Epidermal melanocyte (primary cell): ENCODE measurements around the gene AGPAT1.
"Not testable (repeated sequence)": the region's sequence is repeated elsewhere in the genome, so short reads cannot be mapped to it uniquely, and the experiment has no call there.

ENCODE experiments used
- DNase-seq: peaks from one replicate; pipeline ENCODE4 v3.0.0; 2011; ENCODE audit warnings: low spot score; ENCODE audit not compliant: insufficient read length

AGPAT1 gene, protein sequence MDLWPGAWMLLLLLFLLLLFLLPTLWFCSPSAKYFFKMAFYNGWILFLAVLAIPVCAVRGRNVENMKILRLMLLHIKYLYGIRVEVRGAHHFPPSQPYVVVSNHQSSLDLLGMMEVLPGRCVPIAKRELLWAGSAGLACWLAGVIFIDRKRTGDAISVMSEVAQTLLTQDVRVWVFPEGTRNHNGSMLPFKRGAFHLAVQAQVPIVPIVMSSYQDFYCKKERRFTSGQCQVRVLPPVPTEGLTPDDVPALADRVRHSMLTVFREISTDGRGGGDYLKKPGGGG

DNA sequence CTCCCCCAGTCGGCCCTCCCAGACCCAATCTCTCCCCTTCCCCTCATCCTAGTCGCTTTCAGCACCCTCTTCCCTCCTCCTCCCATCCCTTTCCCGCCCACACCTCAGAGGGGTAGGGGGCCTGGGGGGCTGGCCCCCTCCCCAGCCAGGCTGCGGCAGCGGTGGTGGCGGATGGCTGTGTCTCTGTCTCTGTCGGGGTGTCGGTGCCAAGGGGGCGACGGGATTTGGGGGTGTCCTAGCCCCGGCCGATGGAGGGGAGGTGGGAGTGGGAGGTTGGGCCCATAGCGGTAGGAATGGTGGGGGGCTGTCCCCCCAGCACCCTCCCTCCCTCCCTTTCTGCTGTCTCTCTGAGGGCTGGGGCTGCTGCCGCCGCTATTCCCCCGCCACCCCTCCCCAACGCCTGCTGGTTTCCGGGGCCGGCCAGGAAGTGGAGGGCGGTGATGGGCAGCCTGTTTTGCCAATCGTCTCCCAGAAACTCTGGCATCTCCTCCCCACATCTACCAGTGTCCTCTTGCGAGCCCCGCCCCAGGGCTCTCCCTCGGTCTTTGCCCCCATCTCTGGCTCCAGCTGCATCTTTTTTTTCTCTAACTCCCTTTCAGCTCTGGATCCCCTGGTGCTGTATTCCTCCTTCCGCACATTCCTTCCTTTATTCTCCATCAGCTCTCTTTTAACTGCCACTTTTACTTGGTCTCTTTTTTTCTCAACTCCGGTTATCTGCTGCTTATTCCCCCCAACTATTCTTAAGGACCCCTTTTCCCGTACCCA lies at the start of gene AGPAT1:
TSS of gene AGPAT1 (minus strand) at position 374 of the 765 bp plus-strand sequence. CDS start 4,588 bp downstream, outside the sequence.
- peak; percentile 98 for DNase-seq

DNA sequence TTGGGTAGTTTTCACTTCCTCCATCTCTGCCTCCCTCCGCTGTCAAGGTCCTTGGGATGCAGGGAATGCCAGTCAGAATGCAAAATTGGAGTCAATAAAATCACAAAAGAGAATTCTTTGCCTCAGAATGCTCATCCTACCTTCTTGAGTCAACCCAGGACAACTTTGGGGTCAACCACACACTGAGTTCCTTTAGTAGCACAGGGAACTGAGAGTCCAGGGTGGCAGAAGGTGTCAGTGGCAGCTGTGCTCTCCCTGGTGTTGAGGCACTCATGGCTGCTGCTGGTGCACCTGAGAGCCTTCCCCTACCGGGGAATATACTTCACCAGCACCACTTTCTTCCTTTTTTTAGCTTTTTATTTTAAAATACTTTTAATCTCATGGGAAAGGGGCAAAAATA lies 48.8 kb upstream of the AGPAT1 start:
- DNase-seq: no peak

DNA sequence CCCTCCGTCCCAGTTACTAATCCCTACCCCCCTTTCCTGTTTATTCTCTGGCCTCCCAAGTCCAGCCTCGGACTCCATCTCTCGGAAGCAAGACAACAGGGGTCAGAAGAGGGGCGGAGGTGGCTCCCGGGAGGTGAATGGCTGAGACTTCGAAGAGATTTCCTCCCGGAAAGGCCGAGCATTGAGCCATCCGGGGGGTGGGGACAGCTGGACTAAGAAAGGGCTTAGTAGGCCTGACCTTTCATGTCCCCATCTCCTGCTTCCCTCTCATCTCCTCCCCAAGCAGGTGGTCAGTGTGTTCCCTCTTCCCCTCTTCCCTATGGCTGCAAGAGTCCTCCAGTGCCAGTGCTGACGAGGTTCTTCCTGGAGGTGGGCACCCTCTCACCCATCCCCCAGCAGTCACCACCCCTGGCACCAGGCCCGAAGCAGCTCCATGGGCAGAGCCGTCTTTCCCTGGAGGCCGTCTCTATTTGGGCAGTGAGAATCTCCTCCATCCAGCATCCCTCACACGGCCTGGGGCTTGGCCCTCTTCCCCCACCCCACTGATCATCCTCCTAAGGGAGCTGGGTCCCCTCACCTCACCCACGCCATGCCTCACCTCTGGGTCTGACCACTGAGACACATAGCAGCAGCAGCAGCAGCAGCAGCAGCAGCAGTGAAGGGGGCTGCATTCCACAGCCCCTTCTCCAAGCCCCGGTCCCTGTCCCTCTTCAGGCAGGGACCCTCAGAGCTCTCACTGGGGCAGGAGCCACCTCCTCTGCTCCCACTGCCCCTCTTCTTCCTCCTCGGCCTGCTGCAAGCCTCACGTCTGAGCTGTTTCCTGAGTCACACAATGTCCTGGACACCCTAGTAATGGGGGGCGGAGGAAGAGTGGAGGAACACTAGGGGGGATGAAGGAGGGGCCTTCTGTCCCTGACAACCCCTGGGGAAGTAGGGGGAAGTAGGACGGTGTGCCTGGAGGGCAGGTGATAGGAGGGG lies 47.7 kb upstream of the AGPAT1 start, which contains the start of gene NOTCH4:
TSS of gene NOTCH4 (minus strand) at position 810 of the 978 bp plus-strand sequence. CDS start at position 671, 139 bp downstream.
- no peak for DNase-seq

DNA sequence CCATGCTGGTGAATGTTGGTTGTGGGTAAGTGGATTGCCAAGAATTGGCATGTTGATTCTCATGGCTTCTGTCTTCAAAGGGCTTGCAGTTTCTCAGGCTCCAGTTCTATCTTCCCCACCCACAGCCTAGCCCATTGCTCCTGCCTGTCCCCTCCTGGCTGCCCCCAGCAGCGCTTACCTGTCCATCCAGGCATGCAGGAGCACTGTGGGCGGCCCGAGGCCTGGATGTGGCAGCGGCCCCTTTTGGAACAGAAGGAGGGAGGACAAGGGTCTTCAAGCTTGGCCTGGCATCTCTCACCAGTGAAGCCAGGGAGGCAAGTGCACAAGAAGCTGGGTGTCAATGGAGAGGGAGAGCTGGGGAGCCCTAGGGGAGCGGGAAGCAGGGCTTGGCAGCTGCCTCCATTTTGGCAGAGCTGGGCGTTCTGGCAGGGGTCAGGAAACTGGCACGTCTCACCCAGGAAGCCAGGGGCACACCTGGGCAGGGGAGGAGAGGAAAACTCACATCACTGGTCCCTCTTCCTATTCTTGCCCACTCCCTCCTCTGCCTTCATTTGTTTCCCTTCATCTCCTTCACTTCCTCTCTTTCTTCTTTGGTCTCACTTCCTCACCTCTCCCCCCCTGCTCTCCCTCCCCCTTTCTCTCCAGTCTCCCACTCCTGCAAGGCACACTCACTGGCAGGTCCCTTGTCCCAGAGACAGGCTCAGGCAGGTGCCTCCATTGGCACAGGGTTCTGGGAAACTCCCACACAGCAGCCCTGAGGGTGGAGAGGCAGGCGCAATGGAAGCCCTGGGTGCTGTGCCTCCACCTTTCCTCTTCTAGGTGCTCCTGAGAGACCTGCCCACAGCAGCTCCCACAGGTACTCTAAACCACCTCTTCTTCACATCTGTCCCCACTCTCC lies 46.7 kb upstream of the AGPAT1 start:
- DNase-seq: no peak

DNA sequence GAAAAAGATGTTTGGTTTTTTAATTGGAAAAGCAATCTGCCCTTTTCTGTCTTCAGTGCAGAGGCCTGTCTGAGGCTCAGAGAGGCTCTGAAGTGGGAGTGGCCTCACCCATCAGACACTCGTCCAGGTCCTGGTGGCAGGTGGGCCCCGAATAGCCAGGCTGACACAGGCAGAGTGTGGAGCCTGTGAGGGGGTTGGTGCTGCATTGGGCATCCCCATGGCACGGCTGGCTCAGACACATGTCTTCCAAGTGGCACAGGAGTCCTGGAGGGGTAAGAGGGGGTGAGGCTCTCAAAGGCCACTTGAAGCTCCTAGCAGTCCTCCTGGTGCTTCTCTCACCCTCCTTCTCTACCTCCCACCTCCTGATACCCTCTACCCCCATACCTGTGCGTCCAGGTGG lies 44.1 kb upstream of the AGPAT1 start:
- no peak for DNase-seq

DNA sequence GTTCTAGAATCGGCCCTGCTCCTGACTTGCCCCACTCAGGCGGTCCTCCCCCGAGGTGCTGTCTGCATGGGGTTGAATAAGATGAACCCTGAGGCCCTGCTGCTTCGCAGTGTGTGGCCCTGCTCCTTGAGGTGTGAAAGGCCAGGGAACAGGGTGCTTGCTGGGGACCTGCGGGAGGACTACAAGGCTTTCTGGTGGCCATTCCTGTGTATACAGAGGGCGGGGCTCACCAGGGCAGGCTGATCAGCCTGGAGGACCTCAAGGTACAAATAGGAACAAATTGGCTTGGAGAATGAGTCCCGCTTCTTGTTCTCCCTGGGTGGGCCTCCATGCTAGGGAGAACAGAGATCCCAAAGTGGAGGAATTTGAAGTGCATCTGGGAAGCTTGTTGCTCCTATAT lies 42.3 kb upstream of the AGPAT1 start:
- no peak for DNase-seq

DNA sequence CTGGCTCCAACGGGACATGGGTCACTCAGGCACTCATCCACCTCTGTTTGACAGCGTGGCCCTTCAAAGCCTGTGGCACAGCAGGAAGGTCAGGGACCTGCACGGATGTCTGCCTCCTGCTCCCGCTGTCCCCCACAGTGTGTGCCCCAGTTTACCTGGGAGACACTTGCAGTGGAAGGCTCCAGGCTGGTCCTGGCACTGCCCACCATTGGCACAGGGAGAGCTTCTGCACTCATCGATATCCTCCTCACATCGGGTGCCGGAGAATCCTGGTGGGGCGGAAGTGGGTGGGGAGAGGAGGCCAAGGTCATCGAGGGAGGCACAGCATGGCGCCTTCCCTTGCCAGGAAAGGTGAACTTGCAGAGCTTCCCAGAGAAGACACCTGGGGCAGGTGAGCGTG lies 41.1 kb upstream of the AGPAT1 start:
- no peak for DNase-seq

DNA sequence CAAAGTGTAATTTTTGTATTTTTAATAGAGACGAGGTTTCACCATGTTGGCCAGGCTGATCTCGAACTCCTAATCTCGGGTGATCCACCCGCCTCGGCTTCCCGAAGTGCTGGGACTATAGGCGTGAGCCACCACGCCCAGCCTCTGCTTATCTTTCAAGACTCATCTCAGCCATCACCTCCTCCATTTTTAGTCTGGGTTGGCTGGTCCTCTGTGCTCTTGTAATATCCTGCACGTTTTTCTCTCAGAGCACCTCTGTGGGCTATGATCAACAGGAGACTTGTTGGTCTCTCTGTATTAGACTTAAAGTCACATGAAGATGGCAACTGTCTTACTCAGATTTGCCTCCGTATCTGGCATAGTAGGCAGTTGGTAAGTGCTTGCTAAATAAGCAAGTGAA lies 40.4 kb upstream of the AGPAT1 start:
- DNase-seq: no peak

DNA sequence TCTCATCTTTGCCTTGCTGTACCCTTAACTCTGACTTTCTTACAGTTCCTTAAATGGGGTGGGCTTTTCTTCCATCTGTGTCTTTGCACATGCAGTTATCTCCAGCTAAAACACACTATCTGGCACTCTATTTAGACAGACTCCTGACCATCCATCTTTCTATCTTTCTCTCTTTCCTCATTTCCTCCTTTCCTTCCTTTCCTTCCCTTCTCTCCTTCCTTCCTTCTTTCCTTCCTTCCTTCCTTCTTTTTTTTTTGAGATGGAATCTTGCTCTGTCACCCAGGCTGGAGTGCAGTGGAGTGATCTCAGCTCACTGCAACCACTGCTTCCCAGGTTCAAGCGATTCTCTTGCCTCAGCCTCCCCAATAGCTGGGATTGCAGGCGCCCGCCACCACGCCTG lies 39.7 kb upstream of the AGPAT1 start:
- DNase-seq: no peak

DNA sequence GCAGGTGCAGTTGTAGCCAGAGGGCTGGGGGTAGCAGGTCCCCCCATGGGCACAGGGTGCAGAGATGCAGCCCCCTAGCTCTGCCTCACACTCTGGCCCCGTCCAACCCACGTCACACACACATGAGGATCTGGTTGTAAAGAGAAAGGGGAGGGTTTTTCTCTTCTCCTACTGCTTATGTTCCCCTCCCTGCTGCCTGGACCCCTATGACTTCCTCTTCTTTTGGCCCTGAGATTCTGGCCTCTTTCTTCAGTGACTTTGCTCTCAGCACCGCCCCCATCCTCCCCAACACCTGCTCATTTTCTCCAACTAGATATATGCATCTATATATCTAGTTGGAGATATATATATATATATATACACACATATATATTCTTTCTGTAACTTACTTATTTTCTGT lies 38.2 kb upstream of the AGPAT1 start:
- DNase-seq: no peak

DNA sequence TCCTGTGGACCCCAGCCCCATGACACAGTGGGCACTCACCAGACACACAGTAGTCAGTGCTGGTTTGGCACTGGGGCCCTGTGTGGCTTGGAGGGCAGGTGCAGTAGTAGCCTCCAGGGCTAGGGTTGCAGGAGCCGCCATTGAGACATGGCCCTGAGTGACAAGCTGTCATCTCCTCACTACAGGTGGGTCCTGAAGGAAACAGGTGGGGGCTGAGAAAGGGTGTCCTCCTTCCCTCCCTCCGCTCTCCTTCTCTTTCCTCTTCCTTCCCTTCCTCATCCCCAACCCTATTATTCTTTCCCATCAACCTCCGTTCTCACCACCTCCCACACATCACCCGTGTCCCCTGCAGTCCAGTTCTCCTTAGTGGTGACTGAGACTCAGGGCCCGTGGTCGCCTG lies 37.8 kb upstream of the AGPAT1 start:
- DNase-seq: no peak

DNA sequence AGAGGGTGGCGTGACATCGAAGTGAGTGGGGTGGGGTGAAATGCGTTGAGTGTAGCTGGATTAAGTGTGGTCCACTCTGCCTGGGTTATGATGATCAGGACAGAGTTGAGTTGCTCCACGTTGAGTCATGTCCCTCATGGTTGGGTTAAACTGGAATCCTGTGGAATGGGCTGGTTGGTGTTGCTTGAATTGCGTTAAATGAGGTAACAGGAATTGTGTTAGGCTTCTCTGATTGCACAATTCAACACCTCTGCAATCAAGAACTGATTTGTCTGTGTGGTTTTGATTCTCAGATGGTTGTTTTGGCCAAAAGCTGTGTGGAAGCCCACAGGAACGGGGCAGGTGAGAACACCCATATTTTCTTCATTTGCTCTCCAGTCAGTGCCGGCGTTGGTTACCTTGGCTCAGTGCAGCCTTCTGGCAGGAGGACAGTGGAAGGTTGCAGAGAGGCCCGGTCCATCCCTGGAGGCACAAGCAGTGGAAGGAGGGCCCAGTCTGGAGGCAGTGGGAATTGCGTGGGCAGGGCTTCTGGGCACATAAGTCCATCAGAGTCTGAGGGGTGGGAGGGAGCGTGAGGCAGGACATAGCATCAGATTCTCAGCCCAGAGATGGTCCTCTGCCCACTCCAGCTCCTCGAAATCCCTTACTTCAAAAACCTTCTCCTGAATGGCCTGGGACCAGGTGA lies 36.3 kb upstream of the AGPAT1 start:
- no peak for DNase-seq

DNA sequence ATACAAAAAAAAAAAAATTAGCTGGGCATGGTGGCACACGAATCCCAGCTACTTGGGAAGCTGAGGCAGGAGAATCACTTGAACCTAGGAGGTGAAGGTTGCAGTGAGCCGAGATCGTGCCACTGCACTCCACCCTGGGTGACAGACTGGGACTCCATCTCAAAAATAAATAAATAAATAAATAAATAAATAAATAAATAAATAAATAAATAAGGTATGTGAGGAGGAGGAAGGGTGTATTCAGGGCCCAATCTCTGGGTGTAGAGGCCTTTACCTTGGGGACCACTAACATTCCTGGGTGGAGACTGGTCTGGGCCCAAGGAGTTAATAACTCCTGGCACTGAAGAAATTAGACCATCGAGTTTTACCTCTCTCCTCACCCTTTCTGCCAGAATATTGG lies 35.5 kb upstream of the AGPAT1 start:
- DNase-seq: not testable (repeated sequence)

DNA sequence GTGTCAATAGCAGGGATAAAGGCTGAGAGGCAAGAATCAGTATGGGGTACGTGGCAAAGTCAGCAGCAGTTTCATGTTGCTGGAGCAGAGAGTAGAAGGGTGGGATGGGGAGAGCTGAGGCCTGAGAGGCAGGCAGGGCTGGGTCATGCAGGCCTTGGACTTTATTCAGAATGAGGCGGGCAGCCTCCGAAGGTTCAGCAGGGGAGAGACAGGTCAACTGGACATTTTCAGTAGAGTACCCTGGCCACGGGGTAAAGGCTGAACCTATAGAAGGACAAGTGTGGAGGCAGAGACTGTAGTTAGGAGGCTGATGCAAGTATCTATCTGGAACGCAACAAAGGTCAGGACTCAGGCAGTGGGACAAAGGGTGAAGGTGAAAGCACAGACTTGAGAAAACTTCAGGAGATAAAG lies 34.3 kb upstream of the AGPAT1 start:
- DNase-seq: no peak

DNA sequence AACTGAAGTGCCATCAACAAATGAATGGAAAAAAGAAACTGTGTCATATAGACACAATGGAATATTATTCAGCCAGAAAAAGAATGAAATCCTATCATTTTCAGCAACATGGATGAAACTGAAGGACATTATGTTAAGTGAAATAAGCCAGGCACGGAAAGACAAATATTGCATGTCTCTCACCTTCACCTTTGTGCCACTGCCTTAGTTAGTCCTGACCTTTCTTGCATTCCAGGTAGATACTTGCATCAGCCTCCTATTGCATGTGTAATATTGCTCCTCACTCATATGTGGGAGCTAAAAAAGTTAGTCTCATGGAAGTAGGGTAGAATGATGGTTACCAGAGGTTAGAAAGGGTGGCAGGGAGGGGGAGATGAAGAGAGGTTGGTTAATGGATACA lies 33.1 kb upstream of the AGPAT1 start:
- DNase-seq: no peak

DNA sequence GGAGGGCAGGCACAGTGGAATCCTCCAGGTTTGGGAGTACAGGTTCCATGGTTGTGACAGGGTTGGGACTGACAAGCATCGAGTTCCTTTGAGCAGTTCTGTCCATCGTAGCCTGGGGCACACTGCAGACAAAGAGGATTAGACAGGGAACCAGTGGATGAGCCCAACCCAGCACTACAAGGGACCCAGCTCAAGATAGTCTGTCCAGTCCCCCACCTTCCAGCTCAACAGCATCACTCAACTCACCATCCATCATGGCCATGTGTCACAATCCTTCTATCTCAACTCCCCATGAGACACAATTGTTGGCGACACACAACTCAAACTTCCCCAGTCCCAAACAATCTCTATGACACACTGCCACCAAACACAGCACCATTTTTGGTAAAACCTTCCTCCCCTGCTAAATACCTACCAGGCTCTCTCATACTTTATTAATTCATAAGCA lies 28.4 kb upstream of the AGPAT1 start:
- no peak for DNase-seq

DNA sequence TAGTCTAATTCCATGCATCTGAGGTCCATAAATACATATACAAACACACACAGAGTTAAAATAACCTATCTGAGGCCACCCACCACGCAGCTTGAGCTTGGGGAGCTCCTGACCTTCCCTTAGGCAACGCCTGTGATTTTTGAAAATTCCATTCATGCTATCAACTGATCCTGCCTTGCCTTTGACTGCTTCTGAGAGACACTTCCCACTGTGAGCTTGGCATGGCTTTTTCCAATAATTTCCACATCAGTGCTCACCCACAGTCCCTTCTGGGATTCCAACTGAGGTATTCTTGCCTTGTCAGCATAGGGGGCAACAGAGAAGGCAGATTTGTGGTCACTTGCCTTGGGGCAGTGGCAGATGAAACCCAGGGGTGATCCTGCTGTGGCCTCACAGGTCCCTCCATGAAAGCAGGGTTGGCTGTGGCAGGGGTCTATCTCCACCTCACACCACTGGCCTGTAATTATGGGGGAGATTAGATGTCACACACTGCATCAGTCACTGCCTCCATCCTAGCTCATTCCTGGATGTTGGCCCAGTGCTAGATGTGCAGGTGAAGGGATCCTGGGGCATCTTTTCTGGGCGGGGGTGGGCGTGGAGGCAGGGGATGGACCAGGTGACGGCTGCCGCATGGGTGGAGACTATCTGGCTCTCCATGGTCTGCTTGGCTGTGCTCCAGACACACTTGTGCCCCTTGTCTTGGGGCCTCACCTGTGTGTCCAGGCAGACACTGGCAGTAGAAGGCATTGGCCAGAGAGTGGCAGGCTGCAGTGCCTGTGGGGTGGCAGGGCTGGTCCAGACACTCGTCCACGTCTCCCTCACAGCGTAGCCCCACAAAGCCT lies 27.8 kb upstream of the AGPAT1 start:
- no peak for DNase-seq

DNA sequence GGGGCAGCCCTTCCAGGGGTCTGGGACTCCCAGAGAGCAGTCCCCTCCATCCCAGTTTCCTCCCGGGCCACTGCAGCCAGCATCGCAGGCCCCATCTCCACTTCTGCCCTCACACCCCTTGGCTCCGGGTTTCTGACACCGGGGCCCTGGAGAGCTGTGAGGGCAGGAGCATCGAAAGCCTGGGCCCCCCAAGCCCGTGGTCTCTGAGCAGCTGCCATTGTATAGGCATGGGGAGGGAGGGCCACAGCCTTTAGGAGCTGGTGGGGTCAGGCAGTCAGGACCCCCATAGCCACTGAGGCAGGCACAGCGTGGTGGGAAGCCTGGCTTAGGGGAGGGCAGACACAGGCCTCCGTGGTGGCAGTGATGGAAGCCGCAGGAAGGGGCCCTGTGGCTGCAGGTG lies 26.3 kb upstream of the AGPAT1 start:
- no peak for DNase-seq
